KG1 (cell line): Measurements from ENCODE around the gene PRR23E.

Source experiments
- DNase-seq: peaks from one replicate; lab custom pipeline; 2025; lab: John Stamatoyannopoulos, UW

The PRR23E gene

DNA sequence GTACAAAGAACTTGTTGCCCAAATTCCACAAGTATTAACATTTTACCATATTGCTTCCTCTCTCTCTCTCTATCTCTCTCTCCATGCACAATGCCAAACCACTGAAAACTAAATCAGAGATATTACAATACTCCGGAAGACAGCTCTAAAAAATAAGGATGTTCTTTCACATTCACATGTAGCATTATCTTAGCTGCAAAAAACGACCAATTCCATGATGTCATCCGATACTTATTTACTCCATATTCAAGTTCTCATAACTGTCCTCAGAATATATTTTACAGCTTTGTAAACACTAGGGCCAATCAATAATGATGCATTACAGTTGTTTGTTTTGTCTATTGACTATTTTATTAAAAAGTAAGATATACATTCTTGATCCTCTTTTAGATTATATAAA lies 7.7 kb upstream of the PRR23E start:
- DNase-seq, result no peak

- DNase-seq, result no peak
Measured at GRCh38 chr3:127185962-127186674, 6.8 kb upstream of the PRR23E start.

- DNase-seq, result no peak
Measured at GRCh38 chr3:127187316-127187715, 5.6 kb upstream of the PRR23E start.

DNA sequence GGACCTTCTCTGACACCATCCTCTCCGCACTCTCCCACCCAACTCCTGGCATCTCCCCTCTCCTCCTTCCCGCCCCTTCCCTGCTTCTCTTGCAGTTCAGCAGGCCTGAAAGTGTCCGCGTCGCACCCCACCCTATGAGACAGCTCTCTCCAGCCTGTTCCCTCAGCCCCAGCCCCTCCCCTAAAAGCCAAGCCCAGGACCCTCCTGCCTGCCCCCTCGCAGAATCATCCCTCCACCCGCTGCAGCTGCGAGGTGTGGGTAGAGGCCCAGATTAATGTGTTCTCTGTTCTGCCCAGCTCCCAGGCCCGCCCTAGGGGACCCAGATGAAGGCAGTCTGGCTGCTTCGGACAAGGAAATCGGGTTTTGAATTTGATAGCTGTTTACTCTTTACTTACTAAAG lies 410 bp downstream of the PRR23E start:
- DNase-seq, result no peak

DNA sequence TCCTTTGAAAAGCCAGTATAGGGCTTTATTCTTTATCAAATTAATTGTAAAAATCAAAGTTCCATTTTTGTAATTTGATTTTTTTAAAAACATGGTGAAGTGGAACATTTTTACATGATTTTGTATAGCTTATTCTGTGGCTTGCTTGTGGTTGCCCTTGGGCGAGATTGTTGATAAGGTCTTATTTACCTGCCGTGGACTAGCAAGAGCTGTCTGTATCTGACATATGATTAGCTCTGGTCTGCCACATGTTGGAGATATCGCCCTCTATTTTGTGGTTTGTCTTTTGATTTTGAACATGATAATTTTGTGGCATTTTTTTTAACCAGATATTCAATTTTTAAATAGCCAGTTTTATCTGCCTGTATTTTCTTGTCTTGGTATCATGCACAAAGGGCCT lies 844 bp downstream of the PRR23E start:
- no peak for DNase-seq

DNA sequence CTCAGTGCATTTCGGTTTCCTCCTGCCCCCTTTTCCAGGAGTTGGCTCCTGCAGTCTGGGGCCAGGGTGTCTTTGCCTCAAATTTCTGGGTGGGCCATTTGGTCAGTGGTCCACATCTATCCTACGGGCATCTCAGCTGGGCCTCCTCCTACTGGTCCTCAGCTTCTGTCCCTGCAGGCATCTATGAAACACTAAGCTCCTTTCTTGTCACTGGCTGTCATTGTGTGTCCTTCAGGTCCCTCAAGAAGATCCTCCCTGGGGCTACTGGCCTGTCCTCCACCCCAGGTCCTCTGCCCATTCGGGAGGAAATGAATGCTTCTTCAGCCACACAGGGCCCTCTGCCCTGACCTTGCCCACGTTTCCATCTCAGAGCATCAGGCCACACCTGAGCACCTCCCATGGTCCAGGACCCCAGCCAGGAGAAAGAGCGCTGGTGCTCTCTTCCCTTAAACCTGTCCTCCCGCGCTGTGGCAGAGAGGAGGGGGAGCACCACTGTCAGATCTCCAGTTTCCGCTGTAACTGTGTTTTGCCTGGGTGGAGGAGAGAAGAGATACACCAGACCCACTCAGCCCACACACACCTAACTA lies 1.8 kb downstream of the PRR23E start:
- DNase-seq, result no peak

GRCh38 chr3:127195417-127195816 lies 2.5 kb downstream of the PRR23E start:
- DNase-seq, result no peak

DNA sequence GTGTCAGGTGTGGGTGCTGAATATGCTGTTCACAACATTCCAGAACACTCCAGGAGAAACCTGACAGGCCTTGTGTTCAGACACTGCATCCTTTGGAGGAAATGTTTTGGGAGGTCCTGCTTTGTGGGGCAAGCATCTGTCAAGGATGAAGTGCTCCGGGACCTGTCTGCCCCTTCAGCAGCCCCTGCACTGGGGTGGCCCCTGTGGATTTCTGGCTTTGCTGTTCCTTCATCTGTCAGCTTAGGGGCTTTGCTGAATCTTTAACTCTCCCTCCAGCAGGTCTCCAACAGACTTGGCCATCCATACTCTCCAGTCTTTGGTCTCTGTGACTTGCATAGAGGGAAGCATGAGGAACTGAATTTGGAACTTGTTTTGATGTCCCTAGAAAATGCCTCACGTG lies 3.1 kb downstream of the PRR23E start:
- DNase-seq, result no peak

- DNase-seq, result no peak
Measured at GRCh38 chr3:127196466-127197299, 3.8 kb downstream of the PRR23E start.

DNA sequence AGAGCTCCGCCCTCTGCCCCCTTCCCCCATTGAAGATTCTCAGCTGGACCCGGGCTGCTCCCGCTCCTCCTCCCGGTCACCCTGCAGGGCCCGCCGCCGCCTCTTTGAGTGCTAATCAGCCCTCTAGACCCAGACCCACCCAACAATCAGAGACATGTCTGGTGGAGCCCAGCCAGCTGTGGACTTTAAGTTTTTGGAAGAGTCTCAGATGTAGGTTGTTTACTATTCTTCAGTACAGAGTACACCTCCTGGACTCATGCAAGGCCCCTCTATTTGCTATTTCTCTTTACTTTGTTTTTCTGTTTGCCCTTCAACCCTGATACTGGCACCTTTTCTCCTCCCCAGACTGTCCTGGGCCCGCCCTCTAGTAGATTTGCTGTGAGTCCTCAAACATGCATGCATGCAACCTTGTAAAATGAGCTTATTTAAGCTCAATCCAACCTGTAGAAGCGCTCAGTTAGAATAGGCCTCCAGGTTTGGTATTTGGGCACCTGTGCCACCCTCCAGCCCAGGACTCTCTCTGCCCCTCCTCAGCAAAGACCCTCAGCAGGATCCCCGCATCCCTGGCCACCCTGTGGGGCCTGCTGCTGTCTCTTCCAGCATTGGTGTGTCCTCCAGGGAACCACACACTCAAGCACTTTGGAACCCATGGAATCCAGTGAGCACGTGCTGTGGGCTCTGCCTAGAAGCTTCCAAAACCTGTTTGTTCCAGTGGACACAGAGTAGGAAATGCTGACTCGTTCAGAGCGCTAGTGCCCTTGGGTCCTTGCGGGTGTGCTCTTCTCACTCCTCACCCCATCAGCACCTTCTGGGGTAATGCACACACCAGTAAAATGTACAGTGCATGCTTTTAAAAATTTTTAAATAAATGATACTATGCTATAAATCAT lies 4.6 kb downstream of the PRR23E start:
- no peak for DNase-seq

- no peak for DNase-seq
Measured at GRCh38 chr3:127200086-127200691, 7.3 kb downstream of the PRR23E start.

- no peak for DNase-seq
Measured at GRCh38 chr3:127203024-127203423, 10.1 kb downstream of the PRR23E start.

DNA sequence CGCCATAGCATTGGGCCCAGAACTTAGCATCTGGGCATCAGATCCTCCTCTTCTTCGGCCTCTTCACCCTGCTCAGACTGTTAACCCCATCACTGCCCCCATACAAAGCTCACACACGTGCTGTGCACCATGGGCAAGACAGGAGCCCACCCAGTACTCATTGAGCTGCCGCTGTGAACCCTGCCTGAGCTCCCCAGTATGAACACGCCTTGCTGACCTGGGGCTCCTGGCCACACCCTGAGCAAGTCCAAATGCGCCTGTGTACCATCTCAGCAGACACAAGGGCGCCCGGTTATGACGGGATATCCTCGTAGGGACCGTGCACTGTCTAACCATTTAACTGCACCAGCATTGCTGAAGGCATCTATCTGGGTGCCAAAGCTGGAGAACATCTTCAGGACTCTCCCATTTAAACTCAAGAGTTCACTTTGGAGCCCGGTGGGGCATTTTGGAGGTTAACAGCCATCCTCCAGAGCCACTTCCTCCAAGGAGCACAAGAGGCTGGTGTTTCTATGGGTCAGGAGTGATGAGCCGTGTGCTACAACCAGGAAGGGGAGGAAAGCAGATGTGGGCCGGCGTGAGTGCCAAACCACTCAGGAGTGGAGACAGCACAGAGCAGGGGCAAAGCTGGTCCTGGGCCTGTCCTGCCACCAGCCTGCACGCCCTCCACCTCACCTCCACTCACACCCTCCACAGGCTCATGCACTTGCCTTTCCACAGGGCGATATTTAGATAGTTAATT lies 12.1 kb downstream of the PRR23E start:
- no peak for DNase-seq

DNA sequence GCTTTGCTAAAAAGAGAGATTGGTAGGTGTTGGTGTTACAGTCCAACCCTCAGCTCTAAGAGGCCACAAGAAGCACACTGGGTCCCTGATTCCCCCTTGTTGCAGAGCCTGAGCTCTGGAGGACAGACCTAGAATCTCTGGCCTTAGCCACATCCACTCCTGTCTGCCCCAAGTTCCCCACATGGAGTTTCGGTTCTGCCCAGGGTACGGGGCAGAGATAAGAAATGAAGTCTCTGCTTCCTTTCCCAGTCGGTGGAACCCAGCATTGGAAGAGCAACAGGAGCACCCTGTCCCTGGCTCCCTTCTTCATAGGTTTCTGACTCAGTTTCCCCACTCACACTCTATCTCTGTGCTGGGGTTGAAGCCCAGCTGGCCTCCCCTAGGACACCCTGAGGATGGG lies 13.2 kb downstream of the PRR23E start:
- DNase-seq, result no peak

DNA sequence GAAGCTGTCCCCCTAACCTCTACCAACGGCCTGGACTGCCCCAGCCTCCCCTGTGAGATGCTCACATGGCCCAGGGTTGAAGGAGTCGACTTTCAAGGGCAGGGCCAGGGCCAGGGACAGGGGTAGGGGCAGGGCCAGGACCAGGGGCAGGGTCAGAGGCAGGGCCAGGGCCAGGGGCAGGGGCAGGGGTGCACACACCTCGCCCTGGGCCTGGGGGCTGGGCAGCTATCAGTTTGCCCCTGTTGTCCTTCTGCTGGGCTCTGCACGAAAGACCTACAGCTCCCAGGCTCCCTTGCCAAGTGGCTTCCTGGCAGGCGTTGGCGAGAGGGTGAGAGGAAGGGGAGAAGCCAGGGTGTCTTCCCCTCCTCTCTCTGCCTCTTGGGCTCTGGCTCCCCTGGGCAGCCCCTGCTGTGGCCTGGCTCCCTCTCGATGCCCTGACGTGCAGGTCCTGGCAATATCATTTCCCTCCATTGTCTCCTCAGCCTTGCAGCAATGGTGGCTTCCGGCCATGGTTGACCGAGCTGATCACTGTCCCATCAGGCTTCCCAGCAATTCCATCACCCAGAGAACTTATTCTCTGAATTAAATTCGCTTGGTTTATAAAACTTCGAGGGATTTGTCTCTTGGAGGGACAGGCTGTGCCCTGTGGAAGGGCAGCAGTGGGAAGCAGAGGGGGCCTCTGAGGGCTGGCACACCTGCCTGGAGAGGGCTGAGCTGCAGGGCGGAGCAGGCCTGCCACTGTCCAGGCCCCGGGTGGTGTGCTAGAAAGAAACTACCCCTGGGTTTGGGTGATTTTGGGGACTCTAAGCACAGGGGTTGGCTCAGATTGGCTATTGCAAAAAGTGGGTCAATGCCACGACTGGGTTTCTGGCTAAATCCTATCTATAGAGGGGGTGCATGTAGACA lies 13.9 kb downstream of the PRR23E start:
- no peak for DNase-seq

- DNase-seq, result no peak
Measured at GRCh38 chr3:127207727-127208482, 15.0 kb downstream of the PRR23E start.

DNA sequence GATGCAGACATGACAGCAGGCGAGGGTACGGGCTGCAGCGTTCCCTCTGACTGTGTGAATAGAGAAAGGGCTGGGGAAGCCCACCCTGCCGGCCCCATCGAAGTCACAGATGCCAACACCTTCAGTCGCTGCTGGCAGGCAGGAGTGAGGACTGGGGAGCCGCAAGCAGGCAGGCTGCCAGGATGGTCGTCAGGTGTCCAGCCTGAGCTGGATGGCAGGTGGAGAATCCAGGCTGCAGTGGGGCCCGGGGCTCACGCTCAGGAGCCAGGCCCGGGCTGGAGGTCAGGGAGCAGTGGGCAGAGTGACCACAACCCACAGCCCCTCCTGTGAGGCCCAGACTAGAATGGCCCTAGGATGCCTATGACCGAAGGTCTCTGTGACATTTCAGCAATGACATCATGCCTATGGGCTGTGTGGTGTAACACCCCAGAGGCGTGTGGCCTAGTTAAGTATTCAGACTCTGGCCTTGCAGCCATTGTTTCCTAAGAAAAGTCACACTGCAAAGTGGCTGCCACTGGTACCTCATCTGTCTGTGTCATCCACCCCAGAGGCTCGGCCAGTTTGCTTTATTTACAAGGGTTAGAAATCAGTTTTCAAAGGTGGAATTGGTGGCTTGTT lies 15.7 kb downstream of the PRR23E start:
- DNase-seq, result no peak

GRCh38 chr3:127209155-127209839 lies 16.4 kb downstream of the PRR23E start:
- no peak for DNase-seq
